GM21825 (cell line): ENCODE measurements around the gene MED13L.
"Not testable (repeated sequence)": the region's sequence is repeated elsewhere in the genome, so short reads cannot be mapped to it uniquely, and the experiment has no call there.

ENCODE experiments used
- ATAC-seq: cut with Tn5 transposase; IDR thresholded peaks from one replicate; pipeline ENCODE4 v1.9.1; 2021; ENCODE audit warnings: mild to moderate bottlenecking, moderate library complexity; ENCODE audit not compliant: unreplicated experiment

Gene MED13L

GRCh38 chr12:116135209-116135930, 142.1 kb downstream of the MED13L start:
- no peak for ATAC-seq

DNA sequence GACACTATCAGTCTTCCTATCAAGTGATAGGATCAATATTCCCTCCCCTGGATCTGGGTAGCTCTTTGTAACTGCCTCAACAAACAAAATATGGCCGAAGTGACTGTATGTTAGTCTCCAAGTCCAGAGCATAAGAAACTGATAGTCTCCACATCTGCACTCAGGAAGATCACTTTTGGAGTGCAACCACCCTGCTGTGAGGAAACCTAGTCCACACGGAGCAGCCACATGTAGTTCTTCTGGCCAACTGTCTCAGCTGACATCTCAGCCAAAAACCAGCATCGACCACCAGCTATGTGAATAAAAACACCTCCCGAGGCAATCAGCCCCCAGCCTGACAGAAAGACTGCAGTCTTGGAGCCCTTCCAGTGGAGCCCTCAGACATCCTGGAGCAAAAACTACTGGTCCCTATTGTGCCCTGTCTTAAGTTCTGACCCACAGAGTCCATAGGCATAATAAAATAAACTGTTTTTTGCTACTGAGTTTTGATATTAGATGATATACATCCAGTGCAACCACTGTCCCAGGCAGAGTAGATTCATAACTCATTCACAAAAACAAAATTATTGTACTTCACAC, 143.8 kb downstream of the MED13L start:
- no peak for ATAC-seq

DNA sequence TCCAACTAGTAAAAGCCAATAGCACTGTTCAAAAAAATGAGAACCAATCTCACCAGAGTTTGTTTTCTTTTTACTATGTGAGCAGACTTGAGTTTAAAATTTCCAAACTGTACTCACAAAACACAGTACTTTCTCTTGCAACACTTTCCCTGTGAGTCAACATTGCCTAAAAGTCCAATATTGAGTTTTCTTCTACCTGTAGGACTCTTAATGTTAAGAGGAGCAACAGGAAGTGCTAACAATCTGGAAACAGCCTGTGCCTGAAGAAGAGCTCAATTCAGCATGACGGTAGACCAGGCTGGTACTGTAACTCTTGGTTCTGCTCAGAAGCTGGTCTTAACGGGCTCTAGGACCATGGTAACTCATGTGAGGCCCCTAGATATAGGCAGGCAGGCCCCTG, 144.3 kb downstream of the MED13L start:
- no peak for ATAC-seq

DNA sequence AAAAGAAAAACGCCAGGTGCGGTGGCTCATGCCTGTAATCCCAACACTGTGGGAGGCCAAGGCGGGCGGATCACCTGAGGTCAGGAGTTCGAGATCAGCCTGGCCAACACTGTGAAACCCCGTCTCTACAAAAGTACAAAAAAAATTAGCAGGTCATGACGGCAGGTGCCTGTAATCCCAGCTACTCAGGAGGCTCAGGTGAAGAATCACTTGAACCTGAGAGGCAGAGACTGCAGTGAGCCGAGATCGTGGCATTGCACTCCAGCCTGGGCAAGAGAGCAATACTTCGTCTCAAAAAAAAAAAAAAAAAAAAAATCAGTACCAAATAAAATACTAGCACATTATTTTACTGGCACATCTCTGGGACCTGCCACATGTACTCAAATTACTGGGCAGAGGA, 145.5 kb downstream of the MED13L start:
- ATAC-seq: not testable (repeated sequence)

GRCh38 chr12:116131176-116131575, 146.3 kb downstream of the MED13L start:
- no peak for ATAC-seq

- no peak for ATAC-seq
These were observed 147.1 kb downstream of the MED13L start for GRCh38 chr12:116130431-116130830.

GRCh38 chr12:116128779-116129178, 148.7 kb downstream of the MED13L start:
- ATAC-seq: no peak

GRCh38 chr12:116127859-116128258, 149.6 kb downstream of the MED13L start:
- ATAC-seq: no peak

DNA sequence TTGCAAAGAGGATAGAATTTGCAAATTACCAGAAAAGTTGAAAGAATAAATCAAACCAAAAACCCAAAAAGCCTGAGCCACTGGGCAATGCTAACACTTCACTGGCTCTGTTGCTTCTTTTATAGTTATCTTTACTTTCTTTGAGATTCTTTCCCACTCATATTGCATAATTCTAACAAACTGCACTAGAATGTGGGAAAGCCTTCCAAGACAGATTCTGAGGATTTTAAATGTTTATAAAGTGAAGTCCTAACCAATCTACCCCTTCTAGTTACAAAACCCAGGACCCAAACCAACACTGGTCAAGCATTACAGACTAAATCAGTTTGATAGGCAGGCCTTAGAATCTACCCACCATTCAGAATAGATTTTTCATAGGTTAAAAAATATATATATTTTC, 150.9 kb downstream of the MED13L start:
- no peak for ATAC-seq

DNA sequence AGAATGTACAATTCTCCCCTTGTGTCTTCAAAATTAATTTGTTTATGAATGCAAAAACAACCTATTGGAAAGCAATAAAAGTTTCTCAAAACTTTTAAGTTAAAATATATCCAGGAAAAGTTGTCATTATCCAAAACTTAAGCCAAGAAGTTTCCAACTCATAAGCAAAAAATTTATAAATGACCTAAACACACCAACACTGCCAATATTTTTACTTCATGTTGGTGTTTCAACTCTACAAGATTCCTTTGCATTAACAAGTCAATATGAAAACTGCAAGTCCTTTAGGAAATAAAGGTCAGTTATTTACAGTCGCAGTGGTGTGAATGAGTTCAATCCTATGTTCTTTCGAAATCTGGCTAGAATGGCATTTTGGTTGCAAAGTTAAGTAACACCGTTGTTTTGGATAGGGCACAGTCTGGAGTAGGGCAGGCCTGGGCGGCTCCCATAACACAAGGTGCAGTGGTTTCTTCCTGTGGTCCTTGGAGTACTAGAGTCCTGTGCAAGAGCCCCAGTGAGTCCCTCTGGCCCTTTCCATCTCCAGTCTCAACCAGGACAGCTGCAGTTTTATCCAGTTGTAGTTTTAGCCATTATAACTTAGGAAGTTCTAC, 151.4 kb downstream of the MED13L start:
- ATAC-seq: no peak

DNA sequence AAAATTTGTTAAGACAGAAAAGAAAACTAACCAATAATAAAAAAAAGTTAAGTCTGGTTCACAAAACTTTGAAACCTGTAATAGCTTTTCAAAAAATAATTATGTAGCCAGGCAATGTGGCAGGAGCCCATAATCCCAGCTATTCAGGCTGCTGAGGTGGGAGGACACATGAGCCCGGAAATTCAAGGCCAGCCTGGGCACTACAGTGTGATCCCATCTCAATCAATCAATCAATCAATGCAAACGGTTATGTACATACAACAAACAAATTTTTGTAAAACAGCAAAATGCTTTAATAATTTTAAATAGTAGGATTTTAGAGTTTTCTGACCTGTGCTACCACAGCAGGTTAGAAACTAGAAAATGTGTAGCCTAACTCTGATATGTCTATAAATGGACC, 152.4 kb downstream of the MED13L start:
- no peak for ATAC-seq

- peak; percentile 88 for ATAC-seq
These were observed 153.8 kb downstream of the MED13L start for GRCh38 chr12:116123451-116124258.

- ATAC-seq: no peak
These were observed 154.9 kb downstream of the MED13L start for GRCh38 chr12:116122628-116123027.

DNA sequence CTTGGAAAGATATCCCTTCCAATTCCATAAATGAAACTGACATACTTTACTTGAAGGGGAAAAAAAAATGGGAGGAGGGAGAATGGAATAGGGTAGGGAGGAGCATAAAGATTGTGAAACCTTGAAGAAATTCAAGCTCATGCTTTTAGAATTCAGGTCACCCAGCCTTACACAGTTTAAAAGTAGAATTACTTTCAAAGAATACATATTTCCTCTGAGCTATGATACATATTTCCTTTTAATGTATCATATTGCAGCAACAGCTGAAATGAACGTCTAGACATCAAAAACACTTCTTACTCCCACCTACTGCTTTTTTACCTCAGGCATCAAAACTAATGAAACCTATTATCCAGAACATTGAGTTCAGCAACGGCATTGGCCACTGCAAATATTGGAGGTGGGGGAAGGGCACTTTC, 156.0 kb downstream of the MED13L start:
- no peak for ATAC-seq

DNA sequence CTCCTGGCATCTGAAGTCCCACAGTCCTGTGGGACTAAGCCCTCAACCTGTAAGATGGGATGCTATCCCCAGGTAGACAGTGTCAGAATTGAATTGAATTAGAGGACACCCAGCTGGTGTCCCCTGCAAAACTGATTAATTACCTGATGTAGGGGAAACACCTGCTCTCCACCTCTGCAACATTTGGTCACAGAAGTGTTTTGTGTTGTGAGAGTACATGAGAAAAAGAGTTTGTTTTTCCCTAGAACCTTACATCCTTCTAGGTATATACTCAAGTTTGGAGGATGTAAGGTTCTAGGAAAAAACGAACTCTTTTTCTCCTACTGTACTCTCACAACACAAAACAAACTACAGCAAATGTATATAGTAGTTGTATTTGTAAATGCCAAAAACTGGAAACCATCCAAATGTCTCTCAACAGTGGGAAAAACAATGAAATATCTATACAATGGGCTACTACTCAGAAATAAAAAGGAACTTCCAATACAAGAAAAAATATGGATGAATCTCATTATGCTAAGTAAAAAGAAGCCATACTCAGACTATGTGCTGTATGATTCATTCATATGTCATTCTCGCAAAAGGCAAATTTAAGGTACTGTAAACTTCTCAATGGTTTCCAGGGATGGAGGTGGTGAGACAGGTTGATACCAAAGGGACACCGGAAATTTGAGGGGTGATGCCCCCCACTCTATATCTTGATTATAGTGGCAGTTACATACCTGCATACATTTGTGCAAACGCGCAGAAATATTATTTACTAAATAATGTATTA, 160.7 kb downstream of the MED13L start:
- ATAC-seq: no peak

- ATAC-seq: no peak
These were observed 163.9 kb downstream of the MED13L start for GRCh38 chr12:116113398-116114130.

- no peak for ATAC-seq
These were observed 170.6 kb downstream of the MED13L start for GRCh38 chr12:116106870-116107269.

DNA sequence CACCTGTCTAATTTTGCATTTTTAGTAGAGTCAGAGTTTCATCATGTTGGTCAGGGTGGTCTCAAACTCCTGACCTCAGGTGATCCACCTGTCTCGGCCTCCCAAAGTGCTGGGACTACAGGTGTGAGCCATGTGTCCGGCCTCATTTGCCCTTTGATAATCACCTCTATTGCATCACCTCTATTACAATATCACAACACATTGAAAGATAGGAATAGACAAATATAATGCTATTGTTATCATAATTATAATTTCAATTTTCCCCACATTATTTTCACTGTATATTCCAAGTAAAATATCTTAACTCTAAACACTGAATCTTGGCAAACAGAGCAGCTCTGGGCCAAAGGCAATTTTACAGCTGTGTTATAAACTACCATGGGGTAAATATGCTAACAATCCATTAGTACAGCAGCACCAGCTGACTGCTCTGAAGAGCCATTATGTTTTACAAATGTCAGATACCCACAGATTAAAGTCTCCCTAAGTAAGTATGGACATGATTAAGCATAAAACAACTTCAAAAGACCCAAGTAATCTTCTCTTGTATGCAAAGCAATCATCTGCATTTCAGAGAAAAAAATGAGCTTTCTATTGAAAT, 173.2 kb downstream of the MED13L start:
- ATAC-seq: no peak

DNA sequence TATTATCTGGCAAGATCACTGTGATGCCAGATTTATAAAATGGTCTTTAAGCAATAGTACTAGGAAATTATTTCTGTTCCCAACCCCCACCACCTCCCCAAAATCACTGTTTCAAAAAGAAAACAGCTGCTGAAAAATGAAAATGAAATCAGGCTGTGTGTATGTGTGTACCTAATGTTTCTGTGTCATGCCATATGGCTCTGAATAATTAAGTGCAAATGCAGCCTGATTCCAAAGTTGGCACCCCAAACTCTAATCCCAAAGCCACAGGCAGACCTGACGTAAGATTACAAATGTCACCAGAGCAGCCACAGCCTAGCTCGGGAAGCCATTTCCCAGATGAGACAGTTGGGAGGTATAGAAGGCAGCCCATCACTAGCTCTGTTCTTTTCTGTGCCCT, 175.5 kb downstream of the MED13L start:
- ATAC-seq: no peak
